Fibroblast of the aortic adventitia (primary cell): Measurements from ENCODE around the gene FGGY. TPM values are rescaled to one million over a fixed set of nuclear protein-coding genes. Genes with fewer than 3 reads are reported as not detected.

Experiments used
- DNase-seq: peaks from one replicate; pipeline ENCODE4 v3.0.0-alpha.2; 2010; ENCODE audit warnings: low read depth
- H3K4me3 ChIP-seq: 2 replicates; pipeline ENCODE4 v1.5.1; 2011; ENCODE audit warnings: low read depth, mild to moderate bottlenecking, control low read depth, low read length, moderate library complexity
- total RNA-seq: library from RNA; depleted of rRNA; stranded (reverse); fragments of >200 nt; gene quantifications from 2 replicates; pipeline ENCODE4 v1.2.3, GENCODE V29; 2012; ENCODE audit warnings: low replicate concordance
- TF ChIP-seq, protein P1 (sequence below): IDR thresholded peaks from 2 replicates; pipeline ENCODE4 v1.5.1; 2011; ENCODE audit warnings: mild to moderate bottlenecking, low read length, control low read depth, inconsistent platforms; ENCODE audit not compliant: insufficient read depth

Gene FGGY
- total RNA-seq, 1 donor: 17.5 TPM

DNA sequence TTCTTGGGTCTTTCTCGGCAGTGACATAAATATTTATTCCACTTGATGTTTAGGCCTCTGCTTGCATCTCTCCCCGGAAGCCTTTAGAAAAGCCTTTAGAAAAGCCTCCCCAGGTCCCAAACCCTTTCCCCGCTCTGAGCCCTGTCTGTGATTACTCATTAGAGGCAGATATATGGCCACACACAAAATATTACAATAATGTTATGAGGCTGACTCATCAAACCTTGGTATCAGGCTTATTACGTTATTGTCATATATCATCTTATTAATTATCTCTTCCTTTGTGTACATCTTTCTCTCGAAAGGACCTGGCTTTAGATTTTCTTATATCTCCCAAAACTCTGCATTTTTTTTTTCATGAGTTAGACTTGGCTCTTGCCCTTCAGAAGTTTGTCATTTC is 69.5 kb downstream of the FGGY start:
- TF ChIP-seq, protein P1, sequence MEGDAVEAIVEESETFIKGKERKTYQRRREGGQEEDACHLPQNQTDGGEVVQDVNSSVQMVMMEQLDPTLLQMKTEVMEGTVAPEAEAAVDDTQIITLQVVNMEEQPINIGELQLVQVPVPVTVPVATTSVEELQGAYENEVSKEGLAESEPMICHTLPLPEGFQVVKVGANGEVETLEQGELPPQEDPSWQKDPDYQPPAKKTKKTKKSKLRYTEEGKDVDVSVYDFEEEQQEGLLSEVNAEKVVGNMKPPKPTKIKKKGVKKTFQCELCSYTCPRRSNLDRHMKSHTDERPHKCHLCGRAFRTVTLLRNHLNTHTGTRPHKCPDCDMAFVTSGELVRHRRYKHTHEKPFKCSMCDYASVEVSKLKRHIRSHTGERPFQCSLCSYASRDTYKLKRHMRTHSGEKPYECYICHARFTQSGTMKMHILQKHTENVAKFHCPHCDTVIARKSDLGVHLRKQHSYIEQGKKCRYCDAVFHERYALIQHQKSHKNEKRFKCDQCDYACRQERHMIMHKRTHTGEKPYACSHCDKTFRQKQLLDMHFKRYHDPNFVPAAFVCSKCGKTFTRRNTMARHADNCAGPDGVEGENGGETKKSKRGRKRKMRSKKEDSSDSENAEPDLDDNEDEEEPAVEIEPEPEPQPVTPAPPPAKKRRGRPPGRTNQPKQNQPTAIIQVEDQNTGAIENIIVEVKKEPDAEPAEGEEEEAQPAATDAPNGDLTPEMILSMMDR: no peak
- no peak for DNase-seq

DNA sequence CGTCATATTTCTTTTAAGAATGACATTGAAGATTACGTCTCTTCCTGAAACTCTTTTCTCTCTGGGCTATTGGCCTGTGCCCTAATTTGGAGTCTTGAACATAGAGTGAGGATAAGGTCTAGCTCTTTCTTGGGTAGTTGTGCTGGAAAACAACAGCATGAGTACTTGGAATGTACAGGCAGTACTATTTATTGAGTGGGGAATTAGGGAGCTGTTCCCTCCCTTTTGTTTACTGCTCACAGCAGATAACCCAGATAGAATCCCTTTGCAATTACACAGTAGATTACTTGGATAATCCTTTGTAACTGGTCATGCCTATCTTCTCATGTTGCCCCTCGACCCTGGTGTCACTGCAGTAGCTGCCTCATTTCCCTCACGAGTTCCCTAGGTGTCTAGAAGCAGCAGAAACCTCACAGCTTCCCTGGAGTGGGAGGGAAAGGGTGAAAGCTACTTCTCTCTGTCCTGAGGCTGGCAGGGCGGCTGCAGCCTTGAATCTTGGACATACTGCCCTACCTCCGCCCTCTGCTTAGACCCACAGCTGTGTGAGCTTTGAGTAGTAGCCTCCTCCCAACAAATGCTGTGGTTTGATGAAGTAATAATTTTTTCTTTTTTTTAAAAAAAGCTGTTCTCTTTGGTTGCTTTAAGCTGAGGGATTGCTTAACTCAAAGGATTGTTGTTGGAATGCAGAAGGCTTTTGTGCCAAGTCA is 70.6 kb downstream of the FGGY start:
- TF ChIP-seq, protein P1: no peak
- DNase-seq: peak; percentile 97
- peak overlapping the region; percentile 6 for H3K4me3 ChIP-seq

More for the DNA sequence above, 69.5 kb downstream of the FGGY start:
- no peak overlapping the region for H3K4me3 ChIP-seq

- TF ChIP-seq, protein P1: no peak
- no peak overlapping the region for H3K4me3 ChIP-seq
- no peak for DNase-seq
Observed at GRCh38 chr1:59368008-59368670, 71.2 kb downstream of the FGGY start.

GRCh38 chr1:59375321-59376220 is 78.7 kb downstream of the FGGY start:
- H3K4me3 ChIP-seq: no peak overlapping the region
- DNase-seq: peak; percentile 90
- TF ChIP-seq, protein P1: no peak

DNA sequence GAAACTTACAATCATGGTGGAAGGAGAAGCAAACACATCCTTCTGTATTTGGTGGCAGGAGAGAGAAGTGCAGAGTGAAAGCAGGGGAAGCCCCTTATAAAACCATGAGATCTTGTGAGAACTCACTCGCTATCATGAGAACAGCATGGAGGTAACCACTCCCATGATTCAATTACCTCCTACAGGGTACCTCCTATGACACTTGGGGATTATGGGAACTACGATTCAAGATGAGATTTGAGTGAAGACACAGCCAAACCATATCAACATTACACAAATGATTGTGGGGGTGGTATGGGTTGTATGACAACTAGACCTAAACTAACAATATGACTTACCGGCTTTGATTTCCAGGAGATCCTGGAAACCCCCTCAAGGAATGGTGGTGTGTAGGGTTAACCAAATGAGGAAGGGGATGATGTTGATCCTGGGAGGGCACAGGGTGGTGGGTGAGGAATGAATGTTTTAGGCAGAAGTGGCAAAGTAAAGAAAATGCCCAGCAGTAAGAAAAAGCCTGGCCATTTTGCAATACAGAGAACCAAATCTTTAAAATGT is 80.5 kb downstream of the FGGY start:
- H3K4me3 ChIP-seq: no peak overlapping the region
- DNase-seq: no peak
- TF ChIP-seq, protein P1: no peak

DNA sequence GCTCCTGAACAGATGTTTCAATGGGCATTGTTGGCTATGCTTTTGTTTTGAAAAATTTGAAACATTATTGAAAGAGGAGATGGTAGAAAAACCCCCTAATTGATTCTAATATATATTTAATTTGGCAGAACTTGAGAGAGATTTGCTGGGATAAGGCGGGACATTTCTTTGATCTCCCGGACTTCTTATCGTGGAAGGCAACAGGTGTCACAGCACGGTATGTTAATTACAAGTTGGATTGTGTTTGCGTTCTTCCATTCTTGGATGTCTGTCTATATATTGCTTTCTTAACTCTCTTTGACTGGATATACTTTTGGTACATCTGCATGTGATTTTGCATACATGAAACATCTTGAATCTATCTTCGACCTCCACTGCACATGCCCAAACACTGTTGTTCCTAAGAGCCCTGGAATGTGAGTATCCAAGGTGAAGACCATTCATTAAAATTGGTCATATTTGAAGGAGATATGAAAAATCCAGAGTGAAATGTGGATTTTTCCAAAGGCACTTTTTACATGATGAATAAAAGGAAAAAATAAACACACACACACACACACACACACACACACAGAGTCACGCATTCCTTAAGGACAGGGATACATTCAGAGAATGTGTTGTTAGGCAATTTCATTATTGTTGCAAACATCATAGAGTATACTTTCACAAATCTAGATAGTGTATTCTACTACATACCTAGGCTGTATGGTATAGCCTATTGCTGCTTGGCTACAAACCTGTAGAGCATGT is 81.9 kb downstream of the FGGY start:
- H3K4me3 ChIP-seq: no peak overlapping the region
- peak; percentile 42 for DNase-seq
- TF ChIP-seq, protein P1: no peak
